Stimulated activated naive CD8-positive, alpha-beta T cell treated with anti-CD3 and anti-CD28 coated beads, Interleukin-15, Interleukin-2, amounts not matched to agents 100 U/mL and 50 U/mL, for 24 hours (primary cell): ENCODE results near the gene SH3BP5.
A peak's percentile ranks its signal among the peaks of the same experiment; 100 is the strongest.

Experiments used
- ATAC-seq: fragments of 150-1000 bp; cut with Tn5 transposase; one replicate; pipeline ENCODE4 v1.10.0; 2021
- DNase-seq: peaks from one replicate; pipeline ENCODE4 v3.0.0; 2021

The SH3BP5 gene

DNA sequence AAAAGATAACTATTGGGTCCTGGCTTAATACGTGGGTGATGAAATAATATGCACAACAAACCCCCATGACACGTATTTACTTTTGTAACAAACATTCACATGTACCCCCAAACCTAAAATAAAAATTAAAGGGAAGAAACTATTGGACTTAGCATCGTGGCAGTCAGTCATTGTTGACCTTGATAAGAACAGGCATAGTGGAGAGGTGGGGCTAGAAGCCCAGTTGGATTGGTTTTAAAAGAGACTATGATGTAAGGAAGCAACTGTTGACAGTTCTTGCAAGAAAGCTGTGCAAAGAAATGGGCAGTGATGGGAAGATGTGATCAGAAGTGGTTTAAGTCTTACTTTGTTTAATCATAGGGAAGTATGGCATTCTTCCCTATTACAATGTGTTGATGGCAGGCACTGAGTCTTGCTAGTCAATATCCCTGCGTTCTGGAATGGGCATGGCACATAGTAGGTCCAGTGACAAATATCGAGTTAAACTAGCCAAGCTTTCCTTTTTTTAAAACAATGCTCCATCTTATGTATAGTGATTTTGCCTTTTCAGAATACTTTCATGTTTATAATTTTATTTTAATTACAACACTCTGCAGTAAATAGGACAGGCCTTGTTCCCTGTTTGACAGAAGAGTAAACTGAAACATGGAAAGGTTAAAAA lies 88.4 kb downstream of the SH3BP5 start:
- DNase-seq: no peak
- ATAC-seq: no peak

DNA sequence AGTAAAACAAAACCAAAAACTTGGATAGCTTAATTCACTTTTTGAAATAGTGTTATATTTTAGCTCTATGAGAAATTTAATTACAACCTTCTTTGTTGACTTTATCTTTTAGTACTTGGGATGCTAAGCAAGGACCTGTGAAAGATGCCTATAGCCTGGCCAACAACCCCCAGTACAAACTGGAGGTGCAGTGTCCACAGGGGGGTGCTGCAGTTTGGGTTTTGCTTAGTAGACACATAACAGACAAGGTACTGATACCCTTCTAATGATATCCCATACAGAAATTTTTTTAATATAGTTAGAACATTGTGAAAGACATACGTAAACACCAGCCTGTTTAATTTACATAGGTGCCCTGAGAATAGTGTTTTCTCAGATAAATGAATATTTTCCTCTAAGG lies 91.0 kb downstream of the SH3BP5 start:
- DNase-seq (peak; percentile 27), ATAC-seq (peak; percentile 40)

- DNase-seq (no peak), ATAC-seq (no peak)
Measured at GRCh38 chr3:15229262-15229661, 103.1 kb downstream of the SH3BP5 start.

DNA sequence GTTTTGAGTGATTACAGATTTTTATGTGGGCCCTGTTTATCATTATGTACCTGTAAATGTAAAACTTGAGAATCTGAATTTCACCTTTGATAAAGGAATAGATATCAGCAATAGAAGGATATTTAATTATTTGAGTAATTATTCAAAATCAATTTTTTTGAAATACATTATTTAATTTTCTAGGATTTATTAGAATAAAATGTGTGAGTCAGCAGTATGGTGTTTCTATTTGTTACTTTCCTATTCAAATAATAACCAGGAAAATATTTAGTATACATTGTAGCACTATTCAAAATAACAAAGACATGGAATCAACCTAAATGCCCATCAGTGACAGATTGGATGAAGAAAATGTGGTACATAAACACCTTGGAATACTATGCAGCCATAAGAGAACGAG lies 104.2 kb downstream of the SH3BP5 start:
- ATAC-seq (no peak), DNase-seq (no peak)

DNA sequence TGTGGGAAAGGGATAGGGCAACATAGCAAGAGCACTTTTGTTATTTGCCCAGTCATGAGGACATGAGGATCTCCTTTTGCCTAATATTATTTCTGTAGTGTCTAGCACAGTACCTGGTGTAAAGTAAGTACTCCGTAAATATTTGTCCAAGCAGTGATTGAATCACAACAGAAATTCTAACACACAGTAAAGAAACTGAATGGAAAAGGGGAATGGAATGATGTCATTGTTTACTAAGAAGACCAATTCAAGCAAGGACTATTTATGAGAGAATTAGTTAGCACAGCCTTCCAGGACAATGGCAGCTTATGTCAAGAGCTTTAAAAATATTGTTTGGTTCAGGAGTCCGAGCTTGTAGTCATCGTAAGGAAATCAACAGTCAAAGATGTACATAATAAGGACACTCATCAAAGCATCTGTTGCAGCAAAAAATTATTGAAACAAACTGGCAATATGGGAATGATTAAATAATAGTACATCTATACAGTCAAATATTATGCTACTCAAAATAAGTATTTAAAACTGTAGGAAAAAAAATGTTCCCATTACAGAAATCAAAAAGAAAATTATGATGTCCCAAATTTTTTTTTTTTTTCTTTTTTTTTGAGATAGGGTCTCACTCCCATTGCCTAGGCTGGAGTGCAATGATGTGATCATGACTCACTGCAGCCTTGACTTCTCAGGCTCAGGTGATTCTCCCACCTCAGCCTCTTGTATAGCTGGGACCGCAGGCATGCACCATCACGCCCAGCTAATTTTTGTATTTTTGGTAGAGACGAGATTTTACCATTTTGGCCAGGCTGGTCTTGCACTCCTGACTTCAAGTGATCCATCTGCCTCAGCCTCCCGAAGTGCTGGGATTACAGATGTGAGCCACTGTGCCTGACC lies 108.5 kb downstream of the SH3BP5 start:
- ATAC-seq (no peak), DNase-seq (no peak)

DNA sequence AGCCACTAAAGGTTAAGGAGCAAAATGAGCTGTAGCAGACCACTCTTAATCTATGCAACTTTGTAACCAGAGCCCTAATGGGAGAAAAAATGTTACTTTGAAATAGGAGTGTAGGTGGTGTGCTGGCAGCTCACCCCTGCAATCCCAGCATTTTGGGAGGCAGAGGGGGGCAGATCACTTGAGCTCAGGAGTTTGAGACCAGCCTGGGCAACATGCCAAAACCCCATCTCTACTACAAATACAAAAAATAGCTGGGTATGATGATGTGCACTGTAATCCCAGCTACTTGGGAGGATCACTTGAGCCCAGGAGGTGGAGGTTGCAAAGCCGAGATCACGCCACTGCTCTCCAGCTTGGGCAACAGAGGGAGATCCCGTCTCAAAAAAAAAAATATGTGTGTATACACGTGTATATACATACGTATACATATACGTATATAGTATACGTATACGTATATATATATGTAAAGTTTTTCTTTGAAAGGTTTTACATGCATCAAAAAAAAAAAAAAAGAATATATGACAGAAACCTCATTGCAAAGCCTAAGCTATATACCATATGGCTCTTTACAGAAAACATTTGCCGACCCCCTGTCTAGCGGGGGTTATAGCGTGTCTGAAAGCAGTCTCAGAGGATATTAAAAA lies 110.7 kb downstream of the SH3BP5 start:
- DNase-seq (no peak), ATAC-seq (no peak)

DNA sequence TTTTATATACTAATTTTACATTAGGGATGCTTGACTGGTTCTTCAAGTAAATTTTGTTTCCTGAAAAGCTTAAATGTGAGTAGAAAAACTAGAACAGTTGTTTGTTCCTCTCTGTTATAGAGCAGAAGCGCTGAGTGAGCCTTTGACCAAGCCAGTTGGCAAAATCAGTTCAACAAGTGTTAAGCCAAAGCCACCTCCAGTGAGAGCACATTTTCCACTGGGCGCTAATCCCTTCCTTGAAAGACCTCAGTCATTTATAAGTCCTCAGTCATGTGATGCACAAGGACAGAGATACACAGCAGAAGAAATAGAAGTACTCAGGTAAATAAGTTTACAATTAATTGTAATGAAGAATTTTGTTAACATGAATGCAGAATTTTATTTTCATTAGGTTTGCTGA lies 111.7 kb downstream of the SH3BP5 start:
- no peak for DNase-seq
- no peak for ATAC-seq

GRCh38 chr3:15220056-15220455 lies 112.3 kb downstream of the SH3BP5 start:
- ATAC-seq (no peak), DNase-seq (no peak)

DNA sequence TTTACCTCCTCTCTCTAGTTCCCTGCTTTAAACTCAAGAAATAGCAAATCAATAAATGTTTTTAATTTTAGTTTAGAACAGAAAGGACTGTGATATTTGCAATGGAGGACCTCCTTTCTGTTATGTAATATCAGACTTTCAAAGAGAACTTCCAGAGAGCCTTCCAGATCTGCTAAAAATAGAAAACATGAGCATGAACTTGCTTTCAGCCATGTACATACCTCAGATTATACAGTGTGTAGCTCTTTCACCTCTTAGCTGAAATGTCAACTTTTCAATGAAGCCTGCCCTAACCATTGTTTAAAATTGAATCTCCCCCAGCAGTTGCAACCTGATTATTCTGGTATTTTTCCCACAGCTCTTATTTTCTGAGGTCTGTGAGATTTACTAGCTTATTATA lies 113.7 kb downstream of the SH3BP5 start:
- ATAC-seq (no peak), DNase-seq (no peak)

- DNase-seq (no peak), ATAC-seq (no peak)
Measured at GRCh38 chr3:15217841-15218267, 114.5 kb downstream of the SH3BP5 start.

DNA sequence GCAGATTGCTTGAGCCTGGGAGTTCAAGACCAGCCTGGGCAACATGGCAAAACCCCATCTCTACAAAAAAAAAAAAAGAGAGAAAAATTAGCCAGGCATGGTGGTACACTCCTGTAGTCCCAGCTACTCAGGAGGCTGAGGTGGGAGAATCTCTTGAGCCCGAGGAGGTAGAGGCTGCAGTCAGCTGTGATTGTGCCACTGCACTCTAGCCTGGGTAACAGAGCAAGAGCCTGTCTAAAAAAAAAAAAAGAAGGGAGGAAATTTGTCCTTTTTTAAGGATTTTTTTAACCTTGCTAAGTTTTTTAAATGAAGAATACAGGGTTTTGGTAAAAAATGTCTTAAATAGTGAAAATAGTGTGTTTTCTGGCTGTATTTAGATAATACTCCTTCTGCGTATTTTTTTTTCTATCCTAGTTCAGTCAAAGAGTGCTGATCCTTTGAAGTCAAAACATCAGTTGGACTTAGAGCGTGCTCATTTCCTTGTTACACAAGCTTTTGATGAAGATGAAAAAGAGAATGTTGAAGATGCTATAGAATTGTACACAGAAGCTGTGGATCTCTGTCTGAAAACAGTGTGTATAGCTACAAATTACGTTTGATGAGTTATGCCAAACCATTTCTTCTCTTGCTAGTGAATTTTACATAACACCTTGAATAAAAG lies 115.2 kb downstream of the SH3BP5 start:
- no peak for ATAC-seq
- no peak for DNase-seq

DNA sequence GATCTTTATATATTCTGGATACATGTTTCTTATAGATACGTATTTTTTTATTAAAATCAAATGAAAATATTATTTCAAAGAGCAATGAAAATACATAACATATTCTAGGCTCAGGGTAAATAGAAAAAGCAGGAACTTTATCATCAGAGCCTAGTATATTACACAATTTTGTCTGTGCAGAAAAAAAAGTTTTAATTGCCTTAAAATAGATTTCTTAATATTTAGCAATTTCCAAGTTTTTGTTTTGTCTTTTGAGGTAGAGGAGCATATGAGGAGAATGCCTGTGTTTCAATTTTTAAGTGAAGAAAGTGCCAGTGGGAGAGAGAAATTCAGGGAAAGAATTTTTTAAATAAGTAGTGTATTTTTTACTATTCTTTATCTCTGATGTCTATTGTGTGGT lies 115.9 kb downstream of the SH3BP5 start:
- no peak for ATAC-seq
- DNase-seq: no peak

- DNase-seq (no peak), ATAC-seq (no peak)
Measured at GRCh38 chr3:15215996-15216395, 116.4 kb downstream of the SH3BP5 start.

DNA sequence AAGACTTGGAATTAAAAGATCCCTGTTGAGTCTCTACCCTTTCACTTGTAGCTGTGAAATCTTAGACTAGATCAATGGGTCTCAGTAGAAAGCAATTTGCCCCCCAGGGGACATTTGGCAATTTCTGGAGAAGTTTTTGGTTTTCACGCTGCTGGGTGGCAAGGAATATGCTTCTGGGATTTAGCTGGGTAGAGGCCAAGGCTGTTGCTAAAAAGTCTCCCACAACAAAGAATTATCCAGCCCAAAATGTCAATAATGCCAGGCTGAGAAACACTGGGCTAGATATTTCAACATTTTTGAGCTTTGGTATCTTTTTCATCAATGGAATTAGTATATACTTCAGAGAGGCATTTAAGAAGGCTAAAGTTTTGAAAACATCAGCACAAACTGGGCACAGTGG lies 117.6 kb downstream of the SH3BP5 start:
- DNase-seq (no peak), ATAC-seq (no peak)

- ATAC-seq (no peak), DNase-seq (no peak)
Measured at GRCh38 chr3:15211937-15212336, 120.4 kb downstream of the SH3BP5 start.

- DNase-seq: no peak
Measured at GRCh38 chr3:15207836-15208504, 124.4 kb downstream of the SH3BP5 start.

GRCh38 chr3:15206662-15207576 lies 125.5 kb downstream of the SH3BP5 start:
- DNase-seq (peak; percentile 14), ATAC-seq (peak; percentile 41)

More at GRCh38 chr3:15207836-15208504, 124.4 kb downstream of the SH3BP5 start:
- ATAC-seq: no peak

DNA sequence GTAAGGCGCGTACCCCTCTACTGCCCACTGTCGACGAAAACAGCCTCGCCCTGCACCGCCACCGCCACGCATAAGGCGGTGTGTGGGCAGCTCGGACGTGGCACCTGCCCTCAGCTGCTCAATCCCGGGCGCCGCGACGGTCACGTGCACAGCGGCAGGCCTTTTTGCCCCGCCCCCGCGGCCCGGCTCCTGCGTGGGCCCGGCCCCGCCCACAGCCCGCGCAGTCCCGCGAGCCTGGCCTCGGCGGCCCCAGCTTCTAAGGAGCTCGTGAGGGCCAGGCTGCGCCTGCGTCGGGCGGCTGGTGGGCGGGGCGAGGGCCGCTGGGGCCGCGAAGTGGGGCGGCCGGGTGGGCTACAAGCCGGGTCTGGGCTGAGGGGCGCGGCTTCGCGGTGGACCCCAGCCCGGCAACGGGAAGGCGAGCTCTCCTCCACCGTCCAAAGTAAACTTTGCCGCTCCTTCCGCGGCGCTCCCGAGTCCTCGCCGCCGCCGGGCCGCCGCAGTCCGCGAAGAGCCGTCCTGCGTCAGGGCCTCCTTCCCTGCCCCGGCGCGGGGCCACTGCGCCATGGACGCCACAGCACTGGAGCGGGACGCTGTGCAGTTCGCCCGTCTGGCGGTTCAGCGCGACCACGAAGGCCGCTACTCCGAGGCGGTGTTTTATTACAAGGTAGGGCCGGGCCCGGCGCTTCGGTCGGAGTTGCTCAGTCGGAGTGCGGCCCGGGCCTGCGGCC lies 126.3 kb downstream of the SH3BP5 start, which contains the start of gene CAPN7:
Gene CAPN7 (plus strand): TSS at position 313 of the 728 bp plus-strand sequence. CDS start 250 bp downstream, at position 563.
- ATAC-seq (peak; percentile 92), DNase-seq (peak; percentile 96)

DNA sequence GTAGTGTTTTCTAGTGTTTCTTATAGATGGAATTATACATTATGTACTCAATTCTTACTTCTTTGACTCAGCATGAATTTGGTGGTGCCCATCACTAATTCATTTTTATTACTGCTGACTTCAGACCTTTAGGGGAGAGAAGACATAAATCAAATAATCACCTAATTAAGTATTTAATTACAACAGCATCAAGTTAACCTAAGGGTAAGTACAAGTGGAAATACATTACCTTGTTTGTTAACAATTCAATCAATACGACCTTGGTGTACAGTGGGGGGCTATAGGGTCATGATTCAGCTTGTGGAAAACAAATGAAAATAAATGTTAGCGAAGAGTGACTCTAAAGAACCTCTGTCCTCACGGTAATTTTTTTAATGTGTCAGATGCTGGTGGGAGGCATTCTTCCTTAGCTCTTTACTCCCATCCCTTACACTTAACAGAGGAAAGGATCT lies 126.9 kb downstream of the SH3BP5 start:
- DNase-seq: no peak
- ATAC-seq: no peak
